Effector memory CD4-positive, alpha-beta T cell (primary cell): ENCODE measurements around the gene TNS3.

ENCODE experiments used
- DNase-seq, 3 donors: peaks; one replicate each; pipeline ENCODE4 v3.0.0-alpha.2; 2020
- H3K27ac ChIP-seq: 2 replicates; pipeline ENCODE4 v1.7.0; 2013; ENCODE audit warnings: mild to moderate bottlenecking, low read length, moderate library complexity; ENCODE audit not compliant: insufficient read depth, poor library complexity, severe bottlenecking
- H3K27me3 ChIP-seq: replicated peaks from 2 replicates; pipeline ENCODE4 v1.7.0; 2013; ENCODE audit warnings: mild to moderate bottlenecking, low read length; ENCODE audit not compliant: insufficient read depth, control insufficient read depth, poor library complexity, severe bottlenecking
- H3K36me3 ChIP-seq: 2 replicates; pipeline ENCODE4 v1.7.0; 2013; ENCODE audit warnings: mild to moderate bottlenecking, low read length, moderate library complexity; ENCODE audit not compliant: control insufficient read depth, insufficient read depth
- H3K4me1 ChIP-seq: 2 replicates; pipeline ENCODE4 v1.7.0; 2013; ENCODE audit warnings: low read length, mild to moderate bottlenecking; ENCODE audit not compliant: control insufficient read depth, insufficient read depth, poor library complexity, severe bottlenecking
- H3K4me3 ChIP-seq: 2 replicates; pipeline ENCODE4 v1.7.0; 2013; ENCODE audit warnings: low read length, low read depth, mild to moderate bottlenecking; ENCODE audit not compliant: insufficient read depth, poor library complexity, severe bottlenecking
- H3K9me3 ChIP-seq: 2 replicates; pipeline ENCODE4 v1.7.0; 2013; ENCODE audit warnings: mild to moderate bottlenecking, low read length, moderate library complexity; ENCODE audit not compliant: control insufficient read depth

Gene TNS3

GRCh38 chr7:47225387-47226131 is 356.4 kb downstream of the TNS3 start:
- Histone ChIP-seq H3K4me3 (no peak overlapping the region), H3K9me3 (no peaks in the 10 kb centered on the region), H3K27ac (no peak overlapping the region), H3K4me1 (no peaks in the 10 kb centered on the region), H3K27me3 (no peaks in the 10 kb centered on the region), H3K36me3 (no peaks in the 10 kb centered on the region)
- DNase-seq = no peak
